Activated T-helper 1 cell treated with anti-CD3 and anti-CD28 coated beads, Interleukin-2, amount 50 U/mL, for 16 hours (primary cell): ENCODE data around the gene SLC25A29.
"Not testable (repeated sequence)": the region's sequence is repeated elsewhere in the genome, so short reads cannot be mapped to it uniquely, and the experiment has no call there.

ENCODE experiments used
- DNase-seq, 2 donors: peaks; one replicate each; pipeline ENCODE4 v3.0.0-alpha.2; 2020; ENCODE audit warnings: low read depth in 1 of 2, low spot score in 1 of 2

The SLC25A29 gene

DNA sequence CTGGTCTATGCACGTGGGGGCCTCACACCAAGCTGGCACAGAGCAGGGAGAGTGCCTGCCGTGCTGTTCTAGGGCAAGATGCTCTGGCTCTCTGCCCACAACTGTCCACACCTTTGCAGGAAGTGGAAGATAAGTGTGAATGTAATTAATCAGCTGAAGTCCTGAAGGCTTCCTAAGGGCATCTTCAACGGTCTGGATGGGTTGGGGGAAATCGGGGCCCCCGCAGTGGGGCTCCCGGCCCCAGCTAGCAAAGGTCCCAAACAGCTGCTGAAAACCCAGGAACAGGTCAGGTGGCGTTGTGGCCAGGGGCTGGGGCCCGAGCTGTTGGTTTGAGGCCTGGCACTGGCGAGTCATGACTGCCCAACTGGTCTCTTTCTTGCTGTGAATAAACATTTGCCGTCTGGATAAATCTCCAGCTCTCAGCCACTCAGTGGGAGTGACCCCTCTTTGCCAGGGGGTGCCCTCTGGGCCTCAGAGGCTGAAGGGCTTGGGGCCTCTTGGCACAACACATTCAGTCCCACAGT lies 6.7 kb upstream of the SLC25A29 start:
- no peak for DNase-seq

DNA sequence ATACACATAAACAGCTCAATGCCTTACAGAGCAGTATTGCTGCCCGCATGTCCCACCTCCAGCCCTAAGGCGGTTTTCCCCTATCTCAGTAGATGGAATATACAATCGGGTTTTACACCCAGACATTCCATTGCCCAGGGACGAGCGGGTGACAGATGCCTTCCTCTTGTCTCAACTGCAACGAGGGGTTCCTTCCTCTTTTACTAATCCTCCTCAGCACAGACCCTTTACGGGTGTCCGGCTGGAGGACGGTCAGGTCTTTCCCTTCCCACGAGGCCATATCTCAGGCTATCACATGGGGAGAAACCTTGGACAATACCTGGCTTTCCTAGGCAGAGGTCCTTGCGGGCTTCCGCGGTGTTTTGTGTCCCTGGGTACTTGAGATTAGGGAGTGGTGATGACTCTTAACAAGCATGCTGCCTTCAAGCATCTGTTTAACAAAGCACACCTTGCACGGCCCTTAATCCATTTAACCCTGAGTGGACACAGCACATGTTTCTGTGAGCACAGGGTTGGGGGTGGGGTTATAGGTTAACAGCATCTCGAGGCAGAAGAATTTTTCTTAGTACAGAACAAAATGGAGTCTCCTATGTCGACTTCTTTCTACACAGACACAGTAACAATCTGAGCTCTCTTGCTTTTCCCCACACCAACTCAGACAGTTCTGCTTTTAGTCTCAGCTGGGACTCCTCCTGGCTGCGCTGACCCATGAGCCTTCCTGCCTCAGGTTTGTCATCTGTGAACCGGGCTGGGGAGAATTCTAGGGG lies 6.0 kb upstream of the SLC25A29 start:
- not testable (repeated sequence) for DNase-seq

DNA sequence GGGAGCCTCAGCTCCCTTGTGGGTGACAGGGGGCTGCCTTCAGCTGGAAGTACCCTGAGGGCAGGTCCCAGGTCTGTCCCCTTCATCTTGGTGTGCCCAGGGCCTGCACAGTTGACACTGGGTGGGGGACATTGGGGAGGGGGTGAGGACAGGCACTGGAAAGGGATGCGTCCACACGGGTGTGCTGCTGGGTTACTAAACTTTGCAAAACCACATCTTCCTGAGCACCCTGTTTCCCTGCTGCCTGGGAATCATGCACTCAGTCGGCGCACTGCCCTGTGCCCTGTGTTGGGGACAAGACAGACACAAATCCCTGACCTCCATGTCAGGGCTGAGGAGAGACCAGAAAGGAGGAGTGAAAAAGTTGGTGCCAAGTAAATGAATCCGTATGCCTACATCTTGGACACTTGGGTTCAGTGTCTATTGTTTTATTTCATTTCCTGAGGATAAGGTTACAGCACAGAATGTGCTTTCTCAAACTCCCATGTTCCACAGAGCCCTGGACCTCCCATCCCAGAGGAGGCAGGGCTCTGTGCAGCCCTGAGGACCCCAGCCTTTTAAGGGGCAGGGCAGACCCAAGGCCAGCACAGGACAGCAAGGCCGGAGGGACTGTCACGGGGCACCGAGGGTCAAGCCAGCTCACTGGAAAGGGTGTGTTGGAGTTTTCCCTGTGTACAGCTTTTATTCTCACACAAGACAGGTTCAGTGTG lies 2.9 kb upstream of the SLC25A29 start:
- no peak for DNase-seq

DNA sequence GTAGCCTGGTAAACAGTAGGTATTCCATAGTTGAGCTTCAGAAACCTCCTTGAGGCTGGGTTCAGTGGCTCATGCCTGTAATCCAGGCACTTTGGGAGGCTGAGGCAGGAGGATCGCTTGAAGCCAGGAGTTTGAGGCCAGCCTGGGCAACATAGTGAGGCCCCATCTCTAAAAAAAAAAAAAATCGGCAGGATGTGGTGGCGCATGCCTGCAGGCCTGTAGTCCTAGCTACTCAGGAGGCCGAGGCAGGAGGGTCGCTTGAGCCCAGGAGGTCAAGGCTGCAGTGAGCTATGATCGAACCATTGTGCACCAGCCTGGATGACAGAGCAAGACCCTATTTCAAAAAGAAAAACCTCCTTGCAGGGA lies 2.2 kb upstream of the SLC25A29 start:
- DNase-seq: not testable (repeated sequence)

DNA sequence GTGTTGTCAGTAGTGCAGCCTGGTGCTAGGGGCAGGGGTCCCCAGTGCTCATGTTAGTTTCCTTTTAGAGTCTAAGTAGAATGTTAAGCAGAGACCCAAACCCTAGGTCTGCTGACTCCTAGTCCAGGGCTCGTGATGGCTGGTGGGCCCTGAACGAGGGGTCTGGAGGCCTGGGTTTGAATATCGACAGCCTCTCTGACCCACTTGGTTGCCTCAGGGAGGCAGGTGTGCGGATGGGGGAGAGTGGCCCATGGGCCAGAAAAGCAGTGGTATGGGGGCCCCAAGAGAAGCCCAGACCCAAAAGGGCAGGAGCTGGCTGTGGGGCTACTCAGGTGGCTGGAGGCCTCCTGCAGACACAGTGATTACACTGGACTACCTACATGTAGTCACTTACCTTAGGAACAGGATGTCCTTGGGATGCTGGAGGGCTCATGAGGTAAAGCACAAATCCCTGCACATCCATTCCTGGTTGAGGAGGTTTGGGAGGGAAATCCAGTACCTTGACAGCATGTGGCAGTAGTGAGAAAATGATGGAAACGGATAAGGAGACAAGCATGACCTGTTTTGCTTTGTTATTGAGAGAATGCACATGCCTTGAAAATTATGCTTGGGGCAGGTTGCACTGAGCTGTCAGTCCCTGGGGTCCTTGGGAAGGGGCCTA lies 1.7 kb upstream of the SLC25A29 start:
- DNase-seq: no peak

DNA sequence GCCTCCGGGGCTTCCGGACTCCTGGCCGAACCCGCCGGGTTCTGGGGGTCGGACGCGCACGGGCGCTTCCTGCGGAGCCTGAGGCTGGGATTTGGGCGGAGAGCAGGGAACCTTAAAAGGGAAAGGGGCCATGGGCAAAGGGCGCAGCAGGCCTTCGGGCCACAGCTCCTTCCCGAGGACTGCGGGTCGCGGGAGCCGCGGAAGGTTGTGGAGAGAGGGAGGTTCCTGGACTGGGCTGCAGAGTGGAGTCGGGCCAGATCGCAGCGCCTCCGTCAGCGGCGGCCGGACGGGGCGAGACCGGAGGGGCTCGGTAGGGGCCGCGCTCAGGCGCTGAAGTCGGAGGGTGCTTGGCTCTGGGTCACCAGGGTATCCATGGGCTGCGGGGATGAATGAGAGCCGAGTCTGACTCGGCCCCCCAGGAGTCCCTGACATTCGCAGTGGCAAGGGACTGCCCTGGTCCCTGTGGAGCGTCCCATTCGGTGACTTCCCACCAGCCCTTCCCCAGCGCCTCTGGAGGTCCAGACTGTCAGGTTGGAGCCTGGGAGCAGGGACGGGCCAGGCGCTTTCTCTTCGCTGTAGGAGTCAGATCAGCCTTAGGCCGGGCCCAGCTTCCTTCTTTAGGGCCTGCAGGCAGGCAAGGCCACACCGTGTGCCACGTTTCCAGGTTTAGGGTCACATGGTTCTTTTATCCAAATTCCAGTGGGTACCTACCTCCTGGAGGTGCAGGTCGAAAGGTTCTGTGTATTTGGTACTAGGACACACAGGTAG lies 938 bp upstream of the SLC25A29 start:
- DNase-seq: no peak

DNA sequence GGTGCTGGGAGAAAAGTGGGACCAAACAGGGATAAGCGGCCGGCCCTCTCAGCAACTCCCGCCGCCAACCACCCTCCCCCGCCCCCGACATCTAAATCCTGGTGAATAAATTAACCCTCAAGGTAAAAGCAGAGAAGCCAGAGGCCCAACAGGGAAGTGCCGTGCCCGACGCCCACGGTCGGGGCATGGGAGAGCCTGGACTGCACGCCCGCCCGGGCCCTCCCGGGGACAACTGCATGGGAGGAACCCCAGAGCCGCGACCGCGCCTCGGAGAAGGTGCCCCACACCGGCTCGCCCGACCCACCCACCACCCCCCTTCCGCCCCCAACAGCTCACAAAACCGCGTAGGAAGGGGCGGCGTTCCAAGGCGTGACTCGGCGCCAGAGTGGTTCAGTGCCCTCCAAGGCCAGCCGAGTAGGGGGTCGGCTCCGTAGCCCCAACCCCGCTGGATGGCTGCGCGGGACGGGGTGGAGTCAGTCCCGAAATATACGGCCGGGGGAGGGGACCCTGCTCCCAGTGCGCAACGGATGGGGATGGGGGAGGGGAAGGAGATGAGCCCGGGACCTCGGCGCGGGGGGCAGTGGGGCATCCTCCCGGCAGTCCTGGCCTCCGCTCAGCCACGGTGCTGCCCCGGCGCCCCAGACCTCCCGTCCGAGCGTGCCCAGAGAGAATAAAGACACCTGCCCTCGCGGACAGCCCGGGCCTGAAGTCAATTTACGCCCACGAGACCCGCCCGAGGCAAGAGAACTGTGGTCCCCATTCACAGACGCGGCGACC lies 732 bp downstream of the SLC25A29 start:
- DNase-seq: peak in 1 of 2 donors; percentile 55

DNA sequence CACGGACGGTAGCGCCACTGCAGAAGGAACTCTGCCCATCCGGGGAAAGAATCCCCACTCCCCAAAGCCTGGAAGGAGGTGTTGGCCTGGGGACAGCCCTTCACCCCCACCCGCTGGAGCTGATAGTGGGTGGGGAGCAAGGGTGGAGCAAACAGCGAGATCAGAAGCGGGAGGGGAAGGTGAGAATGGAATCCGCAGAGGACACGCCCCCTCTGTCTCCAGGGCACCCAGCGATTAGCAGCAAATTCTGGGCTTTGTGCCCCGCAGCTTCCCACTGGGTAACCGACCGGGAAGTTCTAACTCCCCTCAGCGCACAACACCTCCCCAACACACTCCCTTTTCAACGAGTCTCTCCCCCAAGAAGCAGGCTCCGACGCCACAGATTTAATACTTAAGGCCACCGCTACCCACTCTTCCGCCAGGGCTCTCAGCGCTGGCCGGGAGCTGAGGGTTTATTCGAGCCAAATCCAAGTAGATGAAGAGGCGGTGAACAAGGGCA lies 1.4 kb downstream of the SLC25A29 start:
- DNase-seq: no peak

DNA sequence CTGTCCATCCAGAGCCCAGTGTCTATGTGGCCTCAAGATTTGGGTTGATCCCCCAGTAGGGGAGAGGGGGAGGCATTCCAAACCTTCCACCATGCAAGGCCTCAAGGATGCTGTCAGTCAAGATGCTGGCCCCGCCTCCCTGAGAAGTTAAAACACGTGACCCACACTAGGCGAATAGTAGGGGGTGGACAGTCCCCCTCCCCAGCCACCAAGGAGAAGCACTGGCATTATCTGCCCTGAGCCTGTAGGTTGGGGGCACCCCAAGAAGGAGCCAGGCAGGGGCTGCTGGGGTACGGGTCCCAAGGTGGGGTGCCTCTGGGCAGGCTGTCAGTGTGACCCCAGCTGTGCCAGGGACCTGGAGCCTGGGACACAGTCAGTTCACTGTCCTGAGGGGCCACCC lies 2.3 kb downstream of the SLC25A29 start:
- no peak for DNase-seq

DNA sequence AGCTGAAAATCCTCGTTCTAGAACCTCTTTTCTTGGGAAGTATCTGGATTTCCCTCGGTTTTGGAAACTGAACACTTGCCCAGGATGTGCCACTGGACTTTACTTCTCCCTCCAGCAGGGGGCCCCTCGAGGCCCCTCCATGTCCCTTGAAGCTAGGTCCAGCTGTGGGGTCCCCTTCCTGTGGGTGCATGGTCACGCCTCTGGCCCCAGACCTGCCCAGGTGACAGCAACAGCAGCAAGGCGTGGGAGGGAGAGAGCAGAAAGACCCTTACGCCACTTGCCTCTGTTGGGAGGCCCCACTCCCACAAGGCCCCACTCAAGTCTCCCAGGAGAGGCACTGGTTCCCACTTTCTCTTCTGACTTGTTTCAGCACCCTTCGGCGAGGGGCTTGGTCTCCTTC lies 3.1 kb downstream of the SLC25A29 start:
- no peak for DNase-seq

DNA sequence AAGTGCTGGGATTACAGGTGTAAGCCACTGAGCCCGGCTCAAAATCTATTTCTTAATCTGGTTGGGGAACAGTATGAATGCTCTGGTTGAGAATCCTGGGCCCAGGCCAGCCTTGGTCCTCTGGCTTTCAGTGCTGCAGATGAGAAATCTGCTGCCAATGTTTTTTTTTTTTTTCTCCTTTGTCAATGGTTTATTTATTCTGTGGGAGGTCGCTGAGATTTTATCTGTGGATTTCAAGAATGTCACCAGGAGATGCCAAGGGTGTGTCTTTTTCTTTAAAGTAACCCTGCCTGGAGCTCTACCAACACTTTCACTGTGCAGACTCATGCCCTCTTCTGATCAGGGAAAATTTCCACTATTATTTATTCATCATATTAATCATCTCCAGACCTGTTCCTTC lies 3.6 kb downstream of the SLC25A29 start:
- DNase-seq: no peak

DNA sequence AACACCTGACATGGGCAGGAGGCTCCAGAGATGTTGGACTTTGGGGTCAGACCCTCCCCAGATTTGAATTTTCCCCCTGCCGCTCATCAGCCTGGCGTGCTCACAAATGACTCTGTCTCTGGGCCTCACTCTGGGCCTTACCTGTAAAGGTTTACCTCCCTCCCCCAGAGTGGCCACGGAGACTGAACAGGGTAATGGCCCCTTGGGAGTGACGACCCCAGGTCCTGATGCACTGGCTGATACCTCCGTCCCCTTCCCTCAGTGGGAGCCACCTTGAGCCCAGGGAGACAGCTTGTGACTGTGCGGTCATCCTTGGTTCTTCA lies 7.0 kb downstream of the SLC25A29 start:
- DNase-seq: no peak

DNA sequence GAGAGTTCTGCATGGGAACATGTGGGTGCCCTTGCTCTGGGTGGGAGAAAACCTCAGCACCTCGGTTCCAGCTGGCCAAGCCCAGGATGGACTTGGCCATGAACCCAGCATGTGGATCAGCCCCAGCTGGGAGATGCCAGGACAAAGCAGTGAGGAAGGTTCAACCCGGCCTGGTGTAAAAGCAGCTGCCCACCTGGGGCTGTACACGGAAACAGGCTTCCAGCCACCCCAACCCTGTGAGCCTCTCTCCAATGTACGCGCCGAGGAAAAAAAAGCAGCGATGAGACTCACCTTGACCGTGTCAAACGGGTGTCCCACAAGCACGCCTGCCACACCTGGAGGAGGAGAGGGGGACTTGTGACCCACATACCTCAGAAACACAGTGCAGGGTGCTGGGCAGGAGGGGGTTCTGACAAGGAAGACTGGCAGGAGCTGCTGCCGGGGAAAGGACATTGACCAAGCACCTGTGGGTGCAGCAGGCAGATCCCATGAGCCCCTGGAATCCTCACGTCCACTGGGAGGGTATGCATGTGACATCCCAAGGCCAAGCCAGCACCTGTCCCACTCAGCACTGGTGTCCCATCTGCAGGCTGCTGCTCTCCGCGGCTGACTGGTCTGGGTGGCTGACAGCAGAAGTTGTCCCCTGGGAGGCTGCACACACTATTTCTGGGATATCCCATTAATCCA lies 7.5 kb downstream of the SLC25A29 start:
- no peak for DNase-seq

DNA sequence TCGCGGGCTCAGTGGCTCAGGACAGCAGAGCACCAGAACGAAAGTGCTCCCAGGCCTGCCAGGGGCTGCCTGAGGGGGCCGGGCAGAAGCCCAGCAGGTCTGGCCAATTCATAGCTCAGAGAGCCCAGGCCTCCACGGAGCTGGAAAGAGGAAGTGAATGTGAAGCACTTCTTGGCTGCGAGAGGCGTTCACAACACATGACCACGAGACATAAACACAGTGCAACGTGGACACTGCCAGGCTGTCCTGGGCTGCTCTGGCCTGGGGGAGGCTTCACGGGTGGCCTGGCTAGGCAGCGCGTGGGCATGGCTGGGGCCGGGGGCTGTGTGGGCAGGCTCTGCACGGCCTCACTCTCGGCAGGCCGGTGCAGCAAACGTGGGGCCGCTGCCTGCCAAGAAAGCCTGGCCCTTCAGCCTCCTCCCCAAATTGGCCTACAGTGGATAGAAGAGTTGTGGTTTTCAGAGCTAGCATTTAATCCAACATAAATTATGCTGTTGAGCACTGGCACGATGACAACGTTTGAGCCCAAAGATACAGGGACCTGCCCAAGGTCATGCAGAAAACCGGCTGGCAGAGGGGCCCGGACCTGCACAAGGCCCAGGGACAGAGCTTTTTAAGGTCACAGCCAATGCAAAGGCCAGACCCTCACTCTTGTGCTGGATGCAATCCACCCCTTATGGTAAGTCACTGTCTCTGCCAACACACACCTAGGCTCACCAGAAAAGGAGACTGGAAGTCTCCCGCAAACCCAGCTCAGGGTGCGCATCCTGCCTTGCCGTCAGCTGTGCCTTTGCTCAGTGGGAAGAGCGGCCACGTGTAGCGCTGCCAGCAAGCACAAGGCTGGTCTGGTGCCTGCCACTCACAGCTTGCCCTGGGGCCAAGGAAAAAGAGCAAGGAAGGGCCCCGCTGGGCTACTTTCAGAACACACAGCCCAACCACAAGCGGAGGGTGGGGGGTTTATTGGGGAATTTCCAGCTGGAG lies 8.6 kb downstream of the SLC25A29 start:
- no peak for DNase-seq

DNA sequence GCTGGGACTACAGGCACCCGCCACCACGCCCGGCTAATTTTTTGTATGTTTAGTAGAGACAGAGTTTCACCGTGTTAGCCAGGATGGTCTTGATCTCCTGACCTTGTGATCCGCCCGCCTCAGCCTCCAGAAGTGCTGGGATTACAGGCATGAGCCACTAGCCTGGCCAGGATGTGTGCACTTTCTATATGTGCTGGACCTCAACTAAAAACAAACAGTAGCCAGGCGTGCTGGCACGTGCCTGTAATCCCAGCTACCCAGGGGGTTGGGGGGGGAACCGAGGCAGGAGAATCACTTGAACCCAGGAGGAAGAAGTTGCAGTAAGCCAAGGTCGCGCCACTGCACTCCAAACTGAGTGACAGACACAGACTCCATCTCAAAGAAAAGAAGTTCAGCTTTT lies 9.5 kb downstream of the SLC25A29 start:
- not testable (repeated sequence) for DNase-seq

DNA sequence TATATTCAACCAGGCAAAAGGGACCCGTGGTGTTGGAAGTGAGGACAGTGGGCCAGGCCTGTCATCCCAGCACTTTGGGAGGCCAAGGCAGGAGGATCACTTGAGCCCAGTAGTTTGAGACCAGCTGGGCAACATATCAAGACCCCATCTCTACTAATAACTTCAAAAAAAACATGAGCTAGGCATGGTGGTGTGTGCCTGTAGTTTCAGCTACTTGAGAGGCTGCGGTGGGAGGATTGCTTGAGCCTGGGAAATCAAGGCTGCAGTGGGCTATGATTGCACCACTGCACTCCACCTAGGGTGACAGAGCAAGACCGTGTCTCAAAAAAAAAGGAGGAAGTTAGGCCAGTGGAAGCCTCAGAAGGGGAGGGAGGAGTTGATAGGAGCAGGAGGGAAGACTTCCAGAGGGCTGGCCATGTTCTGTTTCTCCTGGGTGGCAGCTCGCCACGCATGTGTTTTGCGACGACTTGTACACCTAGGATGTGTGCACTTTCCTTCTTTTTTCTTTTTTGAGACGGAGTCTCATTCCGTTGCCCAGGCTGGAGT lies 10.1 kb downstream of the SLC25A29 start:
- DNase-seq: no peak

DNA sequence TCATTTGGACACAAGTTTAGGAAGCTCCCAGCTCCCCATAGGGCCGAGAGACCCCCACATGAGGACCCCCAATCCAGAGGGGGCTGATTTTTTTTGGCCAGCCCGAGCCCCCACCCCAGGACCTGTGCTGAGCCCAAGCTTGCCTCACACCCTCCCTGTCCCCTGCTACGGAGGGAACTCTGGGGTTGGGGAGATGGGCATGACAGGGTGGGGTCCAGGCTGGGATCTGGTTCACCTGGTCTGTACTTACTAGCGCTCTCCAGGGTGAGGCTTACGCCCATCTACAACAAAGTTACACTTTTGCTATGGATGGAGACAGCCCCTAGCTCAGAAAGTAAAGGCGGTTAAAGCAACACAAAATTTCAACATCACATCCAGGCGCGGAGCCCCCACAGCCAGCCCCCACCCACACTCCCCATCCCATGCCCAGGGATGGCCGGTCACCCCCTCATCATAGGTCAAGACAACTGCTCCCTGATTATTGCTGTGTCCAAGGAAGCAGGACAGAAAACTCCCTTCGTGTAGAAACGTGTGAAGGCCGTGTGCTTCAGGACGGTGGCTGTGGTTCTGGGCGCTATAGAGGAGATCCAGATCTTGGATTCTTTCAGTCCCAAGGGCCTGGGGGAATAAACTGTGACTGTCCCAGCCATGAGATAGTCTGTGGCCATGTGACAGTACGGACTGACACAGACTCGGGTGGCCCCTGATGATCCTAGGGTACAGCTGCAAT lies 10.7 kb downstream of the SLC25A29 start:
- no peak for DNase-seq

DNA sequence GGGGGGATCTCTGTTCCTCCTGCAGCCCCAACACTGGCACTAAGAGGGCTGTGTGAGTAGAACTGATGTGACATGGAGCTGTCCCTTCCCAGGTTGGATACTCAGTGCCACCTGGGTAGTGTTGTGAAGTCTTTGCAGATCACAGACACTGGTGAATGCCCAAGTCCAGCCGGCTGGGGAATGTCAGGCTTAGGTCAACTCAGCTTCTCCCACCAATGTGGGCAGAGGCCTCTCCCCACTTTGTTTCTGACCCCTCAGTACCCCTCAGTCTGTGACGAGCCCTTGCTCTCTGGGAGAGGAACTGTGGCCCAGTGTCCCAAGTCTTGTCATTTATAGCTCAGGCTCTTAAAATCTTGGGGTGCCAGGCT lies 11.3 kb downstream of the SLC25A29 start:
- no peak for DNase-seq
